ENCODE results near the gene EXOC4. TPM values are rescaled to one million over a fixed set of nuclear protein-coding genes. Genes with fewer than 3 reads are reported as not detected.

The EXOC4 gene
- total and polyA plus RNA-seq, 2 experiments from 2014 or later = 23.9 to 51.7 TPM

GRCh38 chr7:133836666-133837065 is 583.8 kb downstream of the EXOC4 start:
- Histone ChIP-seq H3K36me3 (ENCODE audit: low read depth) (no peaks in the 10 kb centered on the region), H3K9me2 (ENCODE audit: insufficient read depth) (no peaks in the 10 kb centered on the region), H3K4me2 (ENCODE audit: unreplicated experiment) (no peak overlapping the region), H3K9ac (no peak overlapping the region), H3K27me3 (replicated peaks; ENCODE audit: insufficient read depth) (no peaks in the 10 kb centered on the region), H3K4me3 (no peak overlapping the region), H2AFZ (no peak overlapping the region), H3K4me1 (ENCODE audit: insufficient read depth) (no peaks in the 10 kb centered on the region), H3F3A (ENCODE audit: insufficient read depth) (no peaks in the 10 kb centered on the region), H3K27ac (no peak overlapping the region), H4K20me1 (ENCODE audit: insufficient read depth) (no peaks in the 10 kb centered on the region), H3K79me2 (ENCODE audit: insufficient read depth) (no peaks in the 10 kb centered on the region), H3K9me3 (ENCODE audit: low read depth) (no peaks in the 10 kb centered on the region)
- TF ChIP-seq EZH2 (IDR thresholded peaks at IDR 0.05; ENCODE audit: insufficient read depth, poor library complexity, severe bottlenecking) (no peak), EZH2phosphoT487 (IDR thresholded peaks at IDR 0.05; ENCODE audit: insufficient read depth, low read depth) (no peak)
- DNase-seq = no peak
- WGBS, 2 experiments (ENCODE audit: low coverage in 1 of 2, low lambda C conversion rate in 2 of 2, missing lambda C conversion rate in 2 of 2) = 79 to 82% methylated on average over 3 of the region's 3 CpGs
- in situ Hi-C loops (cut with MboI) = no loop called here

GRCh38 chr7:133837224-133837623 is 584.3 kb downstream of the EXOC4 start:
- H4K20me1 ChIP-seq (ENCODE audit: insufficient read depth) = no peaks in the 10 kb centered on the region
- no peaks in the 10 kb centered on the region for H3K9me3 ChIP-seq (ENCODE audit: low read depth)
- H3F3A ChIP-seq (ENCODE audit: insufficient read depth) = no peaks in the 10 kb centered on the region
- no peaks in the 10 kb centered on the region for H3K36me3 ChIP-seq (ENCODE audit: low read depth)
- in situ Hi-C loops (cut with MboI) = no loop called here
- H2AFZ ChIP-seq = no peak overlapping the region
- H3K4me2 ChIP-seq (ENCODE audit: unreplicated experiment) = no peak overlapping the region
- no peak overlapping the region for H3K27ac ChIP-seq
- H3K4me3 ChIP-seq = no peak overlapping the region
- H3K79me2 ChIP-seq (ENCODE audit: insufficient read depth) = no peaks in the 10 kb centered on the region
- TF ChIP-seq EZH2 (IDR thresholded peaks at IDR 0.05; ENCODE audit: insufficient read depth, poor library complexity, severe bottlenecking) (no peak), EZH2phosphoT487 (IDR thresholded peaks at IDR 0.05; ENCODE audit: insufficient read depth, low read depth) (no peak)
- H3K4me1 ChIP-seq (ENCODE audit: insufficient read depth) = no peaks in the 10 kb centered on the region
- H3K9ac ChIP-seq = no peak overlapping the region
- no peaks in the 10 kb centered on the region for H3K9me2 ChIP-seq (ENCODE audit: insufficient read depth)
- H3K27me3 ChIP-seq (replicated peaks; ENCODE audit: insufficient read depth) = no peaks in the 10 kb centered on the region
- DNase-seq = no peak

- H3K4me2 ChIP-seq (ENCODE audit: unreplicated experiment) = no peak overlapping the region
- H3K9me3 ChIP-seq (ENCODE audit: low read depth) = no peaks in the 10 kb centered on the region
- no peak for DNase-seq
- 96 to 99% methylated on average over 3 of the region's 3 CpGs for WGBS, 2 experiments (ENCODE audit: low coverage in 1 of 2, low lambda C conversion rate in 2 of 2, missing lambda C conversion rate in 2 of 2)
- no peaks in the 10 kb centered on the region for H3K9me2 ChIP-seq (ENCODE audit: insufficient read depth)
- no peak overlapping the region for H2AFZ ChIP-seq
- H3K4me1 ChIP-seq (ENCODE audit: insufficient read depth) = no peaks in the 10 kb centered on the region
- no peaks in the 10 kb centered on the region for H4K20me1 ChIP-seq (ENCODE audit: insufficient read depth)
- in situ Hi-C loops (cut with MboI) = no loop called here
- H3K9ac ChIP-seq = no peak overlapping the region
- H3K27me3 ChIP-seq (replicated peaks; ENCODE audit: insufficient read depth) = no peaks in the 10 kb centered on the region
- H3F3A ChIP-seq (ENCODE audit: insufficient read depth) = no peaks in the 10 kb centered on the region
- no peak overlapping the region for H3K4me3 ChIP-seq
- H3K79me2 ChIP-seq (ENCODE audit: insufficient read depth) = no peaks in the 10 kb centered on the region
- TF ChIP-seq EZH2 (IDR thresholded peaks at IDR 0.05; ENCODE audit: insufficient read depth, poor library complexity, severe bottlenecking) = no peak
- TF ChIP-seq EZH2phosphoT487 (IDR thresholded peaks at IDR 0.05; ENCODE audit: insufficient read depth, low read depth) = no peak
- H3K27ac ChIP-seq = no peak overlapping the region
- H3K36me3 ChIP-seq (ENCODE audit: low read depth) = no peaks in the 10 kb centered on the region
These were observed 586.2 kb downstream of the EXOC4 start for GRCh38 chr7:133839121-133839520.

GRCh38 chr7:133843341-133843740 is 590.5 kb downstream of the EXOC4 start:
- Histone ChIP-seq H3K36me3 (ENCODE audit: low read depth) (no peaks in the 10 kb centered on the region; the same call in 1 of the 2 replicates), H3F3A (ENCODE audit: insufficient read depth) (no peaks in the 10 kb centered on the region), H3K4me2 (ENCODE audit: unreplicated experiment) (no peak overlapping the region), H3K4me3 (no peak overlapping the region), H3K27ac (no peak overlapping the region), H4K20me1 (ENCODE audit: insufficient read depth) (no peaks in the 10 kb centered on the region), H2AFZ (no peak overlapping the region), H3K4me1 (ENCODE audit: insufficient read depth) (no peaks in the 10 kb centered on the region), H3K79me2 (ENCODE audit: insufficient read depth) (no peaks in the 10 kb centered on the region), H3K9ac (no peak overlapping the region), H3K9me3 (ENCODE audit: low read depth) (no peaks in the 10 kb centered on the region), H3K27me3 (replicated peaks; ENCODE audit: insufficient read depth) (no peaks in the 10 kb centered on the region), H3K9me2 (ENCODE audit: insufficient read depth) (no peaks in the 10 kb centered on the region)
- no peak for DNase-seq
- no peak for TF ChIP-seq EZH2 (IDR thresholded peaks at IDR 0.05; ENCODE audit: insufficient read depth, poor library complexity, severe bottlenecking)
- no peak for TF ChIP-seq EZH2phosphoT487 (IDR thresholded peaks at IDR 0.05; ENCODE audit: insufficient read depth, low read depth)
- in situ Hi-C loops (cut with MboI) = no loop called here
- 86 to 93% methylated on average over 2 of the region's 2 CpGs for WGBS, 2 experiments (ENCODE audit: low coverage in 1 of 2, low lambda C conversion rate in 2 of 2, missing lambda C conversion rate in 2 of 2)

GRCh38 chr7:133845005-133845404 is 592.1 kb downstream of the EXOC4 start:
- Histone ChIP-seq H3K4me1 (ENCODE audit: insufficient read depth) (no peaks in the 10 kb centered on the region), H3K27me3 (replicated peaks; ENCODE audit: insufficient read depth) (no peaks in the 10 kb centered on the region), H3K27ac (no peak overlapping the region), H3K9me3 (ENCODE audit: low read depth) (no peaks in the 10 kb centered on the region), H3F3A (ENCODE audit: insufficient read depth) (no peaks in the 10 kb centered on the region), H3K9ac (no peak overlapping the region), H2AFZ (no peak overlapping the region), H3K9me2 (ENCODE audit: insufficient read depth) (no peaks in the 10 kb centered on the region), H3K4me3 (no peak overlapping the region), H3K4me2 (ENCODE audit: unreplicated experiment) (no peak overlapping the region), H3K79me2 (ENCODE audit: insufficient read depth) (no peaks in the 10 kb centered on the region), H3K36me3 (ENCODE audit: low read depth) (no peaks in the 10 kb centered on the region; the same call in 1 of the 2 replicates), H4K20me1 (ENCODE audit: insufficient read depth) (no peaks in the 10 kb centered on the region)
- no peak for TF ChIP-seq EZH2 (IDR thresholded peaks at IDR 0.05; ENCODE audit: insufficient read depth, poor library complexity, severe bottlenecking)
- no peak for TF ChIP-seq EZH2phosphoT487 (IDR thresholded peaks at IDR 0.05; ENCODE audit: insufficient read depth, low read depth)
- no peak for DNase-seq
- in situ Hi-C loops (cut with MboI) = no loop called here
